GM12878 (cell line): ENCODE data around the gene CETP. TPM values are rescaled to one million over a fixed set of nuclear protein-coding genes. Genes with fewer than 3 reads are reported as not detected.

ENCODE experiments used
- ATAC-seq: fragments of 200-7000 bp; cut with Tn5 transposase; 3 replicates; pipeline ENCODE4 v1.9.1; 2020; ENCODE audit warnings: mild to moderate bottlenecking, moderate library complexity
- BruUV-seq: library from RNA; stranded (reverse); fragments of 400-500 nt; replicated peaks from 2 replicates; lab custom pipeline; 2021; lab: Mats Ljungman, UMichigan
- CTCF ChIA-PET: fragments of 300-600 bp; sonication (Branson Sonifier 250); formaldehyde crosslinking; extraction: SDS; loops from one replicate; lab custom pipeline; 2021; ENCODE audit warnings: inconsistent platforms; lab: Yijun Ruan, JAX
- POLR2A ChIA-PET: fragments of 350-600 bp; formaldehyde crosslinking; extraction: SDS; loops from one replicate; lab custom pipeline; 2021; ENCODE audit warnings: inconsistent platforms; lab: Charles Lee
- RAD21 ChIA-PET: fragments of 300-600 bp; sonication (Branson Sonifier 250); formaldehyde crosslinking; loops from one replicate; lab custom pipeline; 2023; ENCODE audit warnings: antibody characterized with exemption; ENCODE audit not compliant: unreplicated experiment; lab: Charles Lee
- SMC1A ChIA-PET: fragments of 300-600 bp; sonication (Branson Sonifier 250); formaldehyde crosslinking; loops from one replicate; lab custom pipeline; 2023; ENCODE audit not compliant: unreplicated experiment, uncharacterized antibody; lab: Charles Lee
- DNase-seq: peaks from one replicate; pipeline ENCODE4 v3.0.0-alpha.2; 2011; ENCODE audit warnings: low read depth, low spot score
- FAIRE-seq: peaks from 3 replicates; lab custom pipeline; 2011; peaks lifted over from hg19 to GRCh38; lab: Jason Lieb, UNC
- H2AFZ ChIP-seq: 2 replicates; pipeline ENCODE4 v1.6.0; 2011; ENCODE audit warnings: low read depth, low read length, control low read depth; ENCODE audit not compliant: control insufficient read depth
- H3K27ac ChIP-seq: 2 replicates; pipeline ENCODE4 v1.5.1; 2011; ENCODE audit warnings: control low read depth; ENCODE audit not compliant: control insufficient read depth, insufficient read depth
- H3K27me3 ChIP-seq, 2 experiments: replicated peaks in 1 of 2; 2 replicates each; pipeline versions ENCODE4 v1.6.0 to v1.6.1; 2011; ENCODE audit warnings: low read length in 1 of 2; ENCODE audit not compliant: control insufficient read depth in 2 of 2, insufficient read depth in 2 of 2
- H3K36me3 ChIP-seq, 2 experiments: 2 replicates each; pipeline ENCODE4 v1.5.1; 2011; ENCODE audit warnings: low read length in 1 of 2; ENCODE audit not compliant: control insufficient read depth in 2 of 2, insufficient read depth in 2 of 2
- H3K4me1 ChIP-seq: 2 replicates; pipeline ENCODE4 v1.6.1; 2011; ENCODE audit warnings: mild to moderate bottlenecking, low read length, moderate library complexity, mixed read lengths; ENCODE audit not compliant: control insufficient read depth, insufficient read depth
- H3K4me2 ChIP-seq: 2 replicates; pipeline ENCODE4 v1.6.0; 2011; ENCODE audit warnings: control low read depth; ENCODE audit not compliant: control insufficient read depth, insufficient read depth
- H3K4me3 ChIP-seq: fragments of 200-600 bp; sonication (generic); 2 replicates; pipeline ENCODE4 v1.5.1; 2016
- H3K79me2 ChIP-seq: 2 replicates; pipeline ENCODE4 v1.6.0; 2011; ENCODE audit warnings: low read length; ENCODE audit not compliant: control insufficient read depth, insufficient read depth
- H3K9ac ChIP-seq: 2 replicates; pipeline ENCODE4 v1.8.0; 2011; ENCODE audit warnings: low read length, control low read depth, mixed read lengths; ENCODE audit not compliant: control insufficient read depth, insufficient read depth
- H3K9me3 ChIP-seq: replicated peaks from 3 replicates; pipeline ENCODE4 v1.5.1; 2011; ENCODE audit warnings: mild to moderate bottlenecking, low read length; ENCODE audit not compliant: control insufficient read depth, insufficient read depth
- H4K20me1 ChIP-seq: 2 replicates; pipeline ENCODE4 v1.6.0; 2011; ENCODE audit not compliant: control insufficient read depth, insufficient read depth
- LARP7 ChIP-seq: fragments of 450-650 bp; IDR thresholded peaks from 2 replicates; pipeline ENCODE4 v1.6.1; 2017; ENCODE audit warnings: mild to moderate bottlenecking
- MEF2B ChIP-seq: fragments of 450-650 bp; IDR thresholded peaks from 2 replicates; pipeline ENCODE4 v1.6.1; 2018; ENCODE audit warnings: mild to moderate bottlenecking, moderate library complexity; ENCODE audit not compliant: partially characterized antibody, poor library complexity, severe bottlenecking
- NR2C2 ChIP-seq: IDR thresholded peaks from 2 replicates; pipeline ENCODE4 v1.6.1; 2011; ENCODE audit warnings: borderline replicate concordance, low read depth; ENCODE audit not compliant: control insufficient read depth, insufficient read length
- RB1 ChIP-seq: fragments of 450-650 bp; formaldehyde crosslinking; IDR thresholded peaks from 2 replicates; pipeline ENCODE4 v1.6.1; 2017; ENCODE audit warnings: mild to moderate bottlenecking, borderline replicate concordance
- SMARCA5 ChIP-seq: fragments of 450-650 bp; IDR thresholded peaks from 2 replicates; pipeline ENCODE4 v1.6.1; 2017; ENCODE audit warnings: mild to moderate bottlenecking
- TCF12 ChIP-seq: IDR thresholded peaks from 2 replicates; pipeline ENCODE4 v1.6.1; 2011; ENCODE audit warnings: low read depth, mild to moderate bottlenecking, low read length
- TCF3 ChIP-seq: IDR thresholded peaks from 2 replicates; pipeline ENCODE4 v1.6.1; 2012; ENCODE audit warnings: low read depth, mild to moderate bottlenecking, low read length, borderline replicate concordance; ENCODE audit not compliant: insufficient read depth
- ZNF384 ChIP-seq: IDR thresholded peaks from 2 replicates; pipeline ENCODE4 v1.6.1; 2012; ENCODE audit warnings: low read depth, mild to moderate bottlenecking, low read length, improper control_type of control experiment, borderline replicate concordance
- WGBS: methylation state at CpG from one replicate; pipeline ENCODE4 v1.1.6; 2016; ENCODE audit warnings: low lambda C conversion rate; ENCODE audit not compliant: insufficient replicate concordance, insufficient coverage; ENCODE audit errors: missing lambda C conversion rate; 5-methylcytosine and 5-hydroxymethylcytosine counted together
- in situ Hi-C: fragments of 300-500 bp; cut with MboI; formaldehyde crosslinking; loops from 9 replicates; pipeline ENCODE4 v1.14.3; 2018; ENCODE audit warnings: mixed read lengths
- intact Hi-C: fragments of 100-400 bp; cut with micrococcal nuclease; formaldehyde crosslinking; loops from one replicate; pipeline ENCODE4 v1.14.2; 2022; ENCODE audit not compliant: unreplicated experiment
- polyA plus RNA-seq, 11 experiments: library from polyadenylated mRNA; depleted of rRNA in 4 of 11; unstranded in 6 of 11; stranded (reverse) in 5 of 11; fragments of >200 nt; fragmentation: Nextera tagmentation in 4 of 11; fragmentation: Illumina TruSeq in 1 of 11; extraction: Ambion mirVana in 4 of 11; extraction: Trizol in 1 of 11; gene quantifications; 1 replicate in 1 of 11; 2 replicates in 10 of 11; pipeline versions ENCODE4 v1.2.1 to v1.2.3, GENCODE V29; 2011 to 2016; ENCODE audit warnings: inconsistent platforms in 2 of 11, missing spikeins in 2 of 11, low read depth in 1 of 11
- total RNA-seq, 4 experiments: library from RNA; depleted of rRNA in 3 of 4; stranded (reverse); fragments of >200 nt in 3 of 4; fragmentation: Illumina TruSeq in 1 of 4; extraction: Trizol in 1 of 4; gene quantifications; 2 replicates each; pipeline versions ENCODE4 v1.2.1 to v1.2.3, GENCODE V29; 2013 to 2021
- TF ChIP-seq, protein P1 (sequence below): IDR thresholded peaks from 2 replicates; pipeline ENCODE4 v1.6.1; 2011; ENCODE audit warnings: mild to moderate bottlenecking, low read depth, low read length, moderate library complexity; ENCODE audit not compliant: insufficient replicate concordance
- TF ChIP-seq, protein P2 (sequence below): fragments of 450-650 bp; IDR thresholded peaks from 2 replicates; pipeline ENCODE4 v1.6.1; 2017; ENCODE audit warnings: mild to moderate bottlenecking, moderate library complexity
- TF ChIP-seq, protein P3 (sequence below): fragments of 450-650 bp; IDR thresholded peaks from 2 replicates; pipeline ENCODE4 v1.6.1; 2016; ENCODE audit warnings: mild to moderate bottlenecking

CETP gene
- total and polyA plus RNA-seq, 10 of the 15 experiments (the other 5 are each of a cell fraction or from before 2014, with no cell fraction given) = 1.2 to 6.4 (median 2.1) TPM

DNA sequence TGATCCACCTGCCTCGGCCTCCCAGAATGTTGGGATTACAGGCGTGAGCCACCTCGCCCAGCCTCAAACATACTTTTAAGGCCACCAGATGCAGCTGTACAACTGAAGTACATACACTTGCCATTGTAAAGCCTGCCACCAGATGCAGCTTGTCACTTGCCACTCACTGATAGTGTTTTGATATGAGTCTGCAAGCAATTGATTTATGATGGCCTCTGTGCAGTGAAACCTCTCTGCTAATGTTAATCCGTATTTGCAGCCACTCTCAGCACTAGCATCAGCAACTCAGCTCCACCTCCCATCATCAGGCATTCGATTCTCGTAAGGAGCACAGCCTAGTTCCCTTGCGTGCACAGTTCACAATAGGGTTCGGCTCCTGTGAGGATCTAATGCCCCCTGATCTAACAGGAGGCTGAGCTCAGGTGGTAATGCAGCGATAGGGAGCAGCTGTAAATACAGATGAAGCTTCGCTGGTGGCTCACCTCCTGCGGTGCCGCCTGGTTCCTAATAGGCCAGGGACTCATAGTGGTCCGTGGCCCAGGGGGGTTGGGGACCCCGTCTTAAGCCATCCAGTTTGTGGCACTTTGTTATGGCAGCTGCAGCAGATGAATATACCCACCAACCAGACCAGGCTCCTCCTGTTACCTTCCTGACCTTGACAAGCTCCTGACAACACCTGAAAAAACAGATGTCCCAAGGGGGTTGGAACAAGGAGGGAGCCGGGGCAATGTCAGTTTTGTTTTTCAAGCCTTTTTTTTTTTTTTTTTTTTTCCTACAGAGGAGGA, 31.1 kb upstream of the CETP start:
- RAD21 ChIA-PET = interaction anchor here (0.6 to 2.9 kb wide), 19 partner anchors 9 to 201 kb away, joined by 3 to 34 read pairs (median 5); partner anchors contain the start of gene NUP93
- H3K4me1 ChIP-seq = peaks cover 17% of the 10 kb centered on the region
- peak; percentile 88; the same call in 1 of the 2 replicates for TF ChIP-seq ZNF384
- TF ChIP-seq LARP7 = peak; percentile 50; the same call in 1 of the 2 replicates
- TF ChIP-seq, protein P1, sequence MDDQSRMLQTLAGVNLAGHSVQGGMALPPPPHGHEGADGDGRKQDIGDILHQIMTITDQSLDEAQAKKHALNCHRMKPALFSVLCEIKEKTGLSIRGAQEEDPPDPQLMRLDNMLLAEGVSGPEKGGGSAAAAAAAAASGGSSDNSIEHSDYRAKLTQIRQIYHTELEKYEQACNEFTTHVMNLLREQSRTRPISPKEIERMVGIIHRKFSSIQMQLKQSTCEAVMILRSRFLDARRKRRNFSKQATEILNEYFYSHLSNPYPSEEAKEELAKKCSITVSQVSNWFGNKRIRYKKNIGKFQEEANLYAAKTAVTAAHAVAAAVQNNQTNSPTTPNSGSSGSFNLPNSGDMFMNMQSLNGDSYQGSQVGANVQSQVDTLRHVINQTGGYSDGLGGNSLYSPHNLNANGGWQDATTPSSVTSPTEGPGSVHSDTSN = peak; percentile 65
- no peak for TF ChIP-seq RB1
- peak; percentile 2 for TF ChIP-seq MEF2B
- TF ChIP-seq, protein P2, sequence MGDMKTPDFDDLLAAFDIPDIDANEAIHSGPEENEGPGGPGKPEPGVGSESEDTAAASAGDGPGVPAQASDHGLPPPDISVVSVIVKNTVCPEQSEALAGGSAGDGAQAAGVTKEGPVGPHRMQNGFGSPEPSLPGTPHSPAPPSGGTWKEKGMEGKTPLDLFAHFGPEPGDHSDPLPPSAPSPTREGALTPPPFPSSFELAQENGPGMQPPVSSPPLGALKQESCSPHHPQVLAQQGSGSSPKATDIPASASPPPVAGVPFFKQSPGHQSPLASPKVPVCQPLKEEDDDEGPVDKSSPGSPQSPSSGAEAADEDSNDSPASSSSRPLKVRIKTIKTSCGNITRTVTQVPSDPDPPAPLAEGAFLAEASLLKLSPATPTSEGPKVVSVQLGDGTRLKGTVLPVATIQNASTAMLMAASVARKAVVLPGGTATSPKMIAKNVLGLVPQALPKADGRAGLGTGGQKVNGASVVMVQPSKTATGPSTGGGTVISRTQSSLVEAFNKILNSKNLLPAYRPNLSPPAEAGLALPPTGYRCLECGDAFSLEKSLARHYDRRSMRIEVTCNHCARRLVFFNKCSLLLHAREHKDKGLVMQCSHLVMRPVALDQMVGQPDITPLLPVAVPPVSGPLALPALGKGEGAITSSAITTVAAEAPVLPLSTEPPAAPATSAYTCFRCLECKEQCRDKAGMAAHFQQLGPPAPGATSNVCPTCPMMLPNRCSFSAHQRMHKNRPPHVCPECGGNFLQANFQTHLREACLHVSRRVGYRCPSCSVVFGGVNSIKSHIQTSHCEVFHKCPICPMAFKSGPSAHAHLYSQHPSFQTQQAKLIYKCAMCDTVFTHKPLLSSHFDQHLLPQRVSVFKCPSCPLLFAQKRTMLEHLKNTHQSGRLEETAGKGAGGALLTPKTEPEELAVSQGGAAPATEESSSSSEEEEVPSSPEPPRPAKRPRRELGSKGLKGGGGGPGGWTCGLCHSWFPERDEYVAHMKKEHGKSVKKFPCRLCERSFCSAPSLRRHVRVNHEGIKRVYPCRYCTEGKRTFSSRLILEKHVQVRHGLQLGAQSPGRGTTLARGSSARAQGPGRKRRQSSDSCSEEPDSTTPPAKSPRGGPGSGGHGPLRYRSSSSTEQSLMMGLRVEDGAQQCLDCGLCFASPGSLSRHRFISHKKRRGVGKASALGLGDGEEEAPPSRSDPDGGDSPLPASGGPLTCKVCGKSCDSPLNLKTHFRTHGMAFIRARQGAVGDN = peak; percentile 10; the same call in 1 of the 2 replicates
- TF ChIP-seq, protein P3, sequence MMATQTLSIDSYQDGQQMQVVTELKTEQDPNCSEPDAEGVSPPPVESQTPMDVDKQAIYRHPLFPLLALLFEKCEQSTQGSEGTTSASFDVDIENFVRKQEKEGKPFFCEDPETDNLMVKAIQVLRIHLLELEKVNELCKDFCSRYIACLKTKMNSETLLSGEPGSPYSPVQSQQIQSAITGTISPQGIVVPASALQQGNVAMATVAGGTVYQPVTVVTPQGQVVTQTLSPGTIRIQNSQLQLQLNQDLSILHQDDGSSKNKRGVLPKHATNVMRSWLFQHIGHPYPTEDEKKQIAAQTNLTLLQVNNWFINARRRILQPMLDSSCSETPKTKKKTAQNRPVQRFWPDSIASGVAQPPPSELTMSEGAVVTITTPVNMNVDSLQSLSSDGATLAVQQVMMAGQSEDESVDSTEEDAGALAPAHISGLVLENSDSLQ = peak; percentile 70
- TF ChIP-seq SMARCA5 = 0 out of 2 replicates have a peak, but pooled peaks have one; percentile 49
- no peak for TF ChIP-seq NR2C2
- 0 out of 2 replicates have a peak, but pooled peaks have one; percentile 18 for TF ChIP-seq TCF3
- TF ChIP-seq TCF12 = peak; percentile 58; the same call in 1 of the 2 replicates
- peak overlapping the region; percentile 81 for H3K4me2 ChIP-seq
- POLR2A ChIA-PET = interaction anchor here (0.6 to 21.1 kb wide), 11 partner anchors 8 to 131 kb away, joined by 3 to 306 read pairs (median 5); no protein-coding TSS in a partner anchor
- ATAC-seq (no peak), DNase-seq (no peak), FAIRE-seq (peak; percentile 35)
- no TSS peak for BruUV-seq
- 62% methylated on average over 15 of the region's 15 CpGs for WGBS
- no peaks in the 10 kb centered on the region for H3K9me3 ChIP-seq
- H2AFZ ChIP-seq = peak overlapping the region; percentile 15
- H3K36me3 ChIP-seq = no peaks in the 10 kb centered on the region; a peak in 2 of 4 replicates
- SMC1A ChIA-PET = interaction anchor here (0.6 to 3.7 kb wide), 13 partner anchors 10 to 138 kb away, joined by 3 to 52 read pairs (median 4); no protein-coding TSS in a partner anchor
- H3K27me3 ChIP-seq = no peaks in the 10 kb centered on the region
- no peak overlapping the region for H3K4me3 ChIP-seq
- intact Hi-C loops = loop anchor here (1.0 to 2.0 kb wide), 3 partner anchors 13 to 42 kb away; no protein-coding TSS in a partner anchor
- peaks cover 34% of the 10 kb centered on the region for H3K79me2 ChIP-seq
- no peaks in the 10 kb centered on the region for H4K20me1 ChIP-seq
- peak overlapping the region; percentile 82 for H3K9ac ChIP-seq
- peak overlapping the region; percentile 88 for H3K27ac ChIP-seq
- CTCF ChIA-PET = interaction anchor here (0.6 to 2.7 kb wide), 11 partner anchors 11 to 75 kb away, joined by 3 to 14 read pairs (median 5); no protein-coding TSS in a partner anchor
- in situ Hi-C loops = no loop called here
